MM.1S (cell line): ENCODE measurements around the gene SUPT3H.

ENCODE experiments used
- DNase-seq: peaks from one replicate; pipeline ENCODE4 v3.0.0-alpha.2; 2015
- H2AFZ ChIP-seq: fragments of 300-600 bp; sonication (generic); 2 replicates; pipeline ENCODE4 v1.6.0; 2016; ENCODE audit warnings: antibody characterized with exemption, low read length
- H3F3A ChIP-seq: fragments of 300-600 bp; sonication (generic); 2 replicates; pipeline ENCODE4 v1.6.1; 2016; ENCODE audit warnings: mild to moderate bottlenecking, antibody characterized with exemption, low read length, moderate library complexity, mixed read lengths; ENCODE audit not compliant: insufficient read depth
- H3K27ac ChIP-seq: fragments of 300-600 bp; sonication (generic); 2 replicates; pipeline ENCODE4 v1.5.1; 2016; ENCODE audit warnings: mild to moderate bottlenecking, low read length
- H3K27me3 ChIP-seq: fragments of 300-600 bp; sonication (generic); replicated peaks from 2 replicates; pipeline ENCODE4 v1.6.0; 2016; ENCODE audit warnings: low read length; ENCODE audit not compliant: insufficient read depth
- H3K36me3 ChIP-seq: fragments of 300-600 bp; sonication (generic); replicated peaks from 2 replicates; pipeline ENCODE4 v1.6.1; 2016; ENCODE audit warnings: mild to moderate bottlenecking, low read length, mixed read lengths; ENCODE audit not compliant: insufficient read depth
- H3K4me1 ChIP-seq: fragments of 300-600 bp; sonication (generic); 2 replicates; pipeline ENCODE4 v1.6.1; 2016; ENCODE audit warnings: low read length, mixed read lengths
- H3K4me2 ChIP-seq: fragments of 300-600 bp; sonication (generic); 2 replicates; pipeline ENCODE4 v1.6.0; 2016; ENCODE audit warnings: low read depth, low read length
- H3K4me3 ChIP-seq: fragments of 300-600 bp; sonication (generic); 2 replicates; pipeline ENCODE4 v1.5.1; 2016; ENCODE audit warnings: low read length, mixed read lengths
- H3K79me2 ChIP-seq: fragments of 300-600 bp; sonication (generic); 2 replicates; pipeline ENCODE4 v1.6.1; 2016; ENCODE audit warnings: mixed run types, low read length, mixed read lengths
- H3K9ac ChIP-seq: fragments of 300-600 bp; sonication (generic); 2 replicates; pipeline ENCODE4 v1.6.1; 2016; ENCODE audit warnings: low read length, mixed read lengths
- H3K9me2 ChIP-seq: fragments of 300-600 bp; sonication (generic); replicated peaks from 2 replicates; pipeline ENCODE4 v1.6.1; 2016; ENCODE audit warnings: mild to moderate bottlenecking, low read length, mixed read lengths; ENCODE audit not compliant: insufficient read depth
- H3K9me3 ChIP-seq: fragments of 300-600 bp; sonication (generic); replicated peaks from 2 replicates; pipeline ENCODE4 v1.6.1; 2016; ENCODE audit warnings: mild to moderate bottlenecking, low read length, mixed read lengths; ENCODE audit not compliant: insufficient read depth
- H4K20me1 ChIP-seq: fragments of 300-600 bp; sonication (generic); 2 replicates; pipeline ENCODE4 v1.6.1; 2016; ENCODE audit warnings: mild to moderate bottlenecking, low read length, moderate library complexity, mixed read lengths; ENCODE audit not compliant: insufficient read depth
- EZH2 ChIP-seq: fragments of 300-600 bp; sonication (generic); optimal IDR thresholded peaks from 2 replicates; pipeline ENCODE3; 2017; ENCODE audit warnings: low read depth, mild to moderate bottlenecking, antibody characterized with exemption, low read length, mixed read lengths
- EZH2phosphoT487 ChIP-seq: fragments of 300-600 bp; sonication (generic); IDR thresholded peaks from 2 replicates; pipeline ENCODE4 v1.6.1; 2018; ENCODE audit warnings: antibody characterized with exemption, low read length
- TF ChIP-seq, protein P1 (sequence below): fragments of 300-600 bp; sonication (generic); IDR thresholded peaks from 2 replicates; pipeline ENCODE4 v1.5.1; 2016; ENCODE audit warnings: antibody characterized with exemption, low read length, mixed read lengths

SUPT3H gene

DNA sequence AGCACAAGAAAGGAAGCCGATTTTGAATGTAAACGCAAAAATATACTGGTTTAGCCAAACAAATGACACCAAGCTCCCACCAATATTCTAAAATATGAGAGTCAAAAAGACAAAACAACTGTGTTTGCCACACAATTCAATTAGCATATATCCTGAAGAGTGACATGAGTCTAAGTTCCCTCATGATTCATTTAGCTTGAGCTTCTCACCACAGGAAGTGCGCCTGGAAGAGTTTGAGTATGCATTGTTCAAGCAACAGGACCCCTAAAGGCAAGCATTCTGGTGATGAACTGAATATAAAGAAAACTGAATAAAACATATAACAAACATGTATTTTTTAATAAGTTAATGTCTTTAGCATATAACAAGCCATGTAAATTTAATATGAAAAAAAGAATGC, 164.8 kb downstream of the SUPT3H start:
- Histone ChIP-seq H3K9me2 (no peaks in the 10 kb centered on the region), H3F3A (no peaks in the 10 kb centered on the region), H3K79me2 (no peaks in the 10 kb centered on the region), H3K4me3 (no peak overlapping the region), H3K27ac (no peak overlapping the region), H3K9me3 (no peaks in the 10 kb centered on the region), H3K4me1 (no peaks in the 10 kb centered on the region), H2AFZ (no peak overlapping the region), H4K20me1 (no peaks in the 10 kb centered on the region), H3K36me3 (no peaks in the 10 kb centered on the region), H3K9ac (no peak overlapping the region), H3K27me3 (no peaks in the 10 kb centered on the region), H3K4me2 (no peak overlapping the region)
- TF ChIP-seq EZH2phosphoT487 (no peak), EZH2 (no peak)
- TF ChIP-seq, protein P1, sequence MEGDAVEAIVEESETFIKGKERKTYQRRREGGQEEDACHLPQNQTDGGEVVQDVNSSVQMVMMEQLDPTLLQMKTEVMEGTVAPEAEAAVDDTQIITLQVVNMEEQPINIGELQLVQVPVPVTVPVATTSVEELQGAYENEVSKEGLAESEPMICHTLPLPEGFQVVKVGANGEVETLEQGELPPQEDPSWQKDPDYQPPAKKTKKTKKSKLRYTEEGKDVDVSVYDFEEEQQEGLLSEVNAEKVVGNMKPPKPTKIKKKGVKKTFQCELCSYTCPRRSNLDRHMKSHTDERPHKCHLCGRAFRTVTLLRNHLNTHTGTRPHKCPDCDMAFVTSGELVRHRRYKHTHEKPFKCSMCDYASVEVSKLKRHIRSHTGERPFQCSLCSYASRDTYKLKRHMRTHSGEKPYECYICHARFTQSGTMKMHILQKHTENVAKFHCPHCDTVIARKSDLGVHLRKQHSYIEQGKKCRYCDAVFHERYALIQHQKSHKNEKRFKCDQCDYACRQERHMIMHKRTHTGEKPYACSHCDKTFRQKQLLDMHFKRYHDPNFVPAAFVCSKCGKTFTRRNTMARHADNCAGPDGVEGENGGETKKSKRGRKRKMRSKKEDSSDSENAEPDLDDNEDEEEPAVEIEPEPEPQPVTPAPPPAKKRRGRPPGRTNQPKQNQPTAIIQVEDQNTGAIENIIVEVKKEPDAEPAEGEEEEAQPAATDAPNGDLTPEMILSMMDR, result no peak
- DNase-seq, result no peak

DNA sequence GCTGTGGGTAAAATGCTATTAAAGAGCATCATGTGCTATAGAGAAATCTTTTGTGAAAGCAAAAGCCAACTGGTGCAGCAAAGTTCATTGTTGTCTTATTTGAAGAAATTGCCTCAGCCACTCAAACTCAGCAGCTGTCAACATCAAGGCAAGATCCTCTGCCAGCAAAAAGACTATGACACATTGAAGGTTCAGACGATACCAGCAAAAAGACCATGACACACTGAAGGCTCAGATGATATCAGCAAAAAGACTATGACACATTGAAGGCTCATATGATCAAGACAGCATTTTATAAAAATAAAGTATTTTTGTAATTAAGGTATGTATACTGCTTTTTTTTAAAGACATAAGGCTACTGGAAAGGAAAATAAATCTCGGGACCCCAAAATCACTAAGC, 168.0 kb downstream of the SUPT3H start:
- Histone ChIP-seq H3K79me2 (no peaks in the 10 kb centered on the region), H3K4me1 (no peaks in the 10 kb centered on the region), H3K36me3 (no peaks in the 10 kb centered on the region), H3F3A (no peaks in the 10 kb centered on the region), H3K9ac (no peak overlapping the region), H3K9me3 (no peaks in the 10 kb centered on the region), H2AFZ (no peak overlapping the region), H4K20me1 (no peaks in the 10 kb centered on the region), H3K4me2 (no peak overlapping the region), H3K27me3 (no peaks in the 10 kb centered on the region), H3K9me2 (no peaks in the 10 kb centered on the region), H3K4me3 (no peak overlapping the region), H3K27ac (no peak overlapping the region)
- DNase-seq, result no peak
- TF ChIP-seq EZH2, result no peak
- no peak for TF ChIP-seq EZH2phosphoT487
- TF ChIP-seq, protein P1, result no peak

DNA sequence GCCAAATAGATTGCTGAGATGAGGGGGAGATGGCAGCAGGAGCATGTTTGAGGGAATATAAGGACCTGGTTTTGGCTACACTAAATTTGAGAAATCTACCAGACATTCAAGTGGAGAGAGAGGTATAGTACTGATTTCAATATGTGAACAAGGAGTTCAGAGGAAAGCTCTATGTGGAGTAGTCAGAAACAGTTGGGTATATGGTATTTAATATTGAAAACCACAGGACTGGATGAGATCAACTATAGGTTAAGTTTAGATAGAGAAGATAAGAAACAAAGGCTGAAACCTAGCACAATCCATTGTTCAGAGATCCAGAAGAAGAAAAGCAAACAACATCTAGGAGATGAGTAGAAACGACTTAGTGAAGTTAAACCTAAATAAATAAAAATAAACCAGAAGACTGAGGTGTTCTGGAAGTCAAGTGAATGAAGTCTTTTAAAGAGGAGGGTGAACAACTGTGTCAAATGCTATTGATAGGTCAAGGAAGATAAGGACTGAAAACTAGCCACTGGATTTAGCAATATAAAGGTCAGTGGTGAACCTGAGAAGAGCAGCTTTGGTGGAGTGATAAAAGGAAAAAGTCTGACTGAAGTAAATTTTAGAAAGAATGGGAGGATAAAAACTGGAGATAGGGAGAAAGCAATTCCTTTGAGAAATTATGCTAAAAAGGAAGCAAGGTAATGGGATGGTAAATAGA, 170.8 kb downstream of the SUPT3H start:
- 0 out of 2 replicates have a peak, but pooled peaks cover 4% of the 10 kb centered on the region for H3K4me1 ChIP-seq
- no peak overlapping the region for H2AFZ ChIP-seq
- H3K9ac ChIP-seq, result no peak overlapping the region
- H4K20me1 ChIP-seq, result no peaks in the 10 kb centered on the region
- no peak for TF ChIP-seq EZH2
- no peak for TF ChIP-seq EZH2phosphoT487
- TF ChIP-seq, protein P1, result no peak
- no peaks in the 10 kb centered on the region for H3K9me2 ChIP-seq
- no peaks in the 10 kb centered on the region for H3K9me3 ChIP-seq
- H3K27me3 ChIP-seq, result no peaks in the 10 kb centered on the region
- H3K4me3 ChIP-seq, result no peak overlapping the region
- H3K4me2 ChIP-seq, result no peak overlapping the region
- no peaks in the 10 kb centered on the region for H3K36me3 ChIP-seq
- H3K79me2 ChIP-seq, result no peaks in the 10 kb centered on the region
- no peak for DNase-seq
- no peak overlapping the region for H3K27ac ChIP-seq
- H3F3A ChIP-seq, result no peaks in the 10 kb centered on the region
